Kidney (tissue), 14 donors: Measurements from ENCODE around the gene GRM7. TPM values are rescaled to one million over a fixed set of nuclear protein-coding genes. Genes with fewer than 3 reads are reported as not detected.

Experiments
- DNase-seq, 5 donors: peaks; one replicate each; pipeline ENCODE4 v3.0.0-alpha.2; 2013 to 2020
- FAIRE-seq: peaks from 2 replicates; lab custom pipeline; 2012; peaks lifted over from hg19 to GRCh38; lab: Jason Lieb, UNC
- H3K27ac ChIP-seq, 2 donors: one replicate each; pipeline ENCODE4 v1.7.0; 2013; ENCODE audit warnings: low read depth in 2 of 2, low read length in 2 of 2, inconsistent platforms in 1 of 2
- H3K27me3 ChIP-seq: one replicate; pipeline ENCODE4 v1.7.1; 2013; ENCODE audit warnings: low read length, inconsistent platforms; ENCODE audit not compliant: control insufficient read depth, insufficient read depth
- H3K36me3 ChIP-seq, 3 donors: one replicate each; pipeline versions ENCODE4 v1.7.0 to v1.7.1; 2013; ENCODE audit warnings: low read length in 3 of 3, control low read depth in 1 of 3, inconsistent platforms in 1 of 3; ENCODE audit not compliant: insufficient read depth in 3 of 3, control insufficient read depth in 2 of 3
- H3K4me1 ChIP-seq, 3 donors: one replicate each; pipeline versions ENCODE4 v1.7.0 to v1.7.1; 2013; ENCODE audit warnings: low read length in 3 of 3, inconsistent platforms in 1 of 3, low read depth in 1 of 3; ENCODE audit not compliant: control insufficient read depth in 2 of 3, insufficient read depth in 2 of 3
- H3K4me3 ChIP-seq, 3 donors: one replicate each; pipeline versions ENCODE4 v1.7.0 to v1.8.1; 2013; ENCODE audit warnings: low read length in 3 of 3, control low read depth in 1 of 3, inconsistent platforms in 1 of 3
- H3K9ac ChIP-seq, 3 donors: one replicate each; pipeline versions ENCODE4 v1.7.0 to v1.7.1; 2013; ENCODE audit warnings: low read length in 3 of 3, control low read depth in 1 of 3, inconsistent platforms in 1 of 3
- H3K9me3 ChIP-seq, 3 donors: one replicate each; pipeline versions ENCODE4 v1.7.0 to v1.7.1; 2013; ENCODE audit warnings: low read length in 3 of 3, control low read depth in 1 of 3, inconsistent platforms in 1 of 3; ENCODE audit not compliant: control insufficient read depth in 2 of 3, insufficient read depth in 1 of 3
- CTCF ChIP-seq: IDR thresholded peaks from 3 replicates; pipeline ENCODE4 v1.5.1; 2012; ENCODE audit warnings: mild to moderate bottlenecking, moderate library complexity, borderline replicate concordance; ENCODE audit not compliant: insufficient read depth; ENCODE audit errors: extremely low read depth
- intact Hi-C: fragments of 100-400 bp; cut with DNase I; formaldehyde crosslinking; loops from one replicate; pipeline ENCODE4 v1.11.1; 2022
- polyA plus RNA-seq: library from polyadenylated mRNA; stranded (reverse); fragments of 350-450 nt; fragmentation: Illumina TruSeq; extraction: RNeasy Lipid Tissue Mini Kit (QIAGEN cat#74804); gene quantifications from one replicate; pipeline ENCODE4 v1.2.3, GENCODE V29; 2014; ENCODE audit warnings: low read depth, low replicate concordance; ENCODE audit not compliant: insufficient read depth
- total RNA-seq: library from RNA; stranded (reverse); fragmentation: NEBNext Ultra II Directional; extraction: Animal tissue kit (Norgen Biotek cat#: 25700); gene quantifications from one replicate; pipeline ENCODE4 v1.2.1, GENCODE V29; 2021
- donor health status: control.
- donor health status: control.
- donor health status: control.
- donor health status: control.
- donor health status: control.
- donor health status: DM: yes; HTN: yes; CAD: no.
- donor health status: Normal renal cell carcinoma (clear cell type).

Gene GRM7
- total and polyA plus RNA-seq, 2 donors from 2014 or later: 0.16 TPM; not detected in 1

GRCh38 chr3:7400360-7400759 is 539.4 kb downstream of the GRM7 start:
- no peaks in the 10 kb centered on the region for H3K4me1 ChIP-seq
- H3K27ac ChIP-seq: no peak overlapping the region
- intact Hi-C loops: no loop called here
- no peaks in the 10 kb centered on the region for H3K9me3 ChIP-seq
- H3K4me3 ChIP-seq: no peak overlapping the region
- no peaks in the 10 kb centered on the region for H3K36me3 ChIP-seq
- no peak for TF ChIP-seq CTCF
- no peak for DNase-seq
- no peaks in the 10 kb centered on the region for H3K27me3 ChIP-seq
- no peak for FAIRE-seq
- H3K9ac ChIP-seq: no peak overlapping the region

GRCh38 chr3:7401418-7401817 is 540.5 kb downstream of the GRM7 start:
- no peaks in the 10 kb centered on the region for H3K36me3 ChIP-seq
- no peak for TF ChIP-seq CTCF
- H3K9me3 ChIP-seq: no peaks in the 10 kb centered on the region

GRCh38 chr3:7407107-7407506 is 546.2 kb downstream of the GRM7 start:
- no peak overlapping the region for H3K9ac ChIP-seq
- no peaks in the 10 kb centered on the region for H3K4me1 ChIP-seq
- intact Hi-C loops: no loop called here
- H3K27ac ChIP-seq: no peak overlapping the region
- no peaks in the 10 kb centered on the region for H3K27me3 ChIP-seq
- DNase-seq (no peak), FAIRE-seq (no peak)
- TF ChIP-seq CTCF: no peak
- no peak overlapping the region for H3K4me3 ChIP-seq
- no peaks in the 10 kb centered on the region for H3K36me3 ChIP-seq
- no peaks in the 10 kb centered on the region for H3K9me3 ChIP-seq

More at GRCh38 chr3:7401418-7401817, 540.5 kb downstream of the GRM7 start:
- no peak overlapping the region for H3K4me3 ChIP-seq
- intact Hi-C loops: no loop called here
- H3K4me1 ChIP-seq: no peaks in the 10 kb centered on the region
- DNase-seq (no peak), FAIRE-seq (no peak)
- no peaks in the 10 kb centered on the region for H3K27me3 ChIP-seq
- H3K9ac ChIP-seq: no peak overlapping the region
- H3K27ac ChIP-seq: no peak overlapping the region

- no peaks in the 10 kb centered on the region for H3K27me3 ChIP-seq
- H3K4me1 ChIP-seq: no peaks in the 10 kb centered on the region
- H3K27ac ChIP-seq: no peak overlapping the region
- no peak for DNase-seq
- no peaks in the 10 kb centered on the region for H3K9me3 ChIP-seq
- H3K9ac ChIP-seq: no peak overlapping the region
- no peaks in the 10 kb centered on the region for H3K36me3 ChIP-seq
- no peak for FAIRE-seq
- H3K4me3 ChIP-seq: no peak overlapping the region
- TF ChIP-seq CTCF: no peak
- intact Hi-C loops: no loop called here
Measured at GRCh38 chr3:7410782-7411181, 549.9 kb downstream of the GRM7 start.
